SH-SY5Y (cell line): ENCODE measurements around the gene RCN2.

Source experiments
- GATA2 ChIP-seq: IDR thresholded peaks from 2 replicates; pipeline ENCODE4 v1.6.1; 2011; ENCODE audit warnings: mild to moderate bottlenecking, low read depth, low read length
- GATA3 ChIP-seq: IDR thresholded peaks from 2 replicates; pipeline ENCODE4 v1.6.1; 2011; ENCODE audit warnings: low read depth, mild to moderate bottlenecking, low read length, moderate library complexity

DNA sequence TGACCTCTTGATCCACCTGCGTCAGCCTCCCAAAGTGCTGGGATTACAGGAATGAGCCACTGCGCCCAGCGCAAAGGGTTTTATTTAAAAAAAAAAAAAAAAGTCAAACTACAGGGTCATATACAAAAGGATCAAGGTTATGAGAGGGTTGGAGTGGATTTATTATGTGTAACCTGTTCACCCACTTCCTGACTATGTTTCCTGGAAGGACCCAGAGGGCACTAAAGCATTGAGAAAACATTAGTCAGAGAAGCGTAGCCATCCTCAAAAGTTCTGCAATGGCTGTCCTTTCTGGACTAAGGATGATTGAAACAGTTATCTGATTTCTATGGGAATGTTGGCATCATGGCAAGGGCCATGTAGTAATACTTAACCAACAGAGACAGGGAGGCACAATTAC is 19.1 kb upstream of the RCN2 start:
- no peak for TF ChIP-seq GATA2
- TF ChIP-seq GATA3 = no peak
